OCI-LY7 (cell line): ENCODE results near the gene PTRH1. TPM values are rescaled to one million over a fixed set of nuclear protein-coding genes. Genes with fewer than 3 reads are reported as not detected.

Experiments
- BruUV-seq: library from RNA; stranded (reverse); fragments of 400-500 nt; replicated peaks from 2 replicates; lab custom pipeline; 2021; lab: Mats Ljungman, UMichigan
- CTCF ChIA-PET: fragments of 300-600 bp; sonication (Branson Sonifier 250); formaldehyde crosslinking; loops from one replicate; lab custom pipeline; 2022; ENCODE audit warnings: antibody characterized with exemption; ENCODE audit not compliant: unreplicated experiment; lab: Charles Lee
- POLR2A ChIA-PET: fragments of 300-600 bp; sonication (Branson Sonifier 250); formaldehyde crosslinking; loops from one replicate; lab custom pipeline; 2022; ENCODE audit warnings: antibody characterized with exemption; lab: Charles Lee
- DNase-seq: peaks from one replicate; pipeline ENCODE4 v3.0.0-alpha.2; 2015; ENCODE audit warnings: low spot score
- H2AFZ ChIP-seq: fragments of 200-600 bp; sonication (generic), shearing (Covaris generic); 2 replicates; pipeline ENCODE4 v1.6.1; 2014; ENCODE audit warnings: mild to moderate bottlenecking, antibody characterized with exemption, low read length, moderate library complexity
- H3K27ac ChIP-seq: fragments of 200-600 bp; sonication (generic); 2 replicates; pipeline ENCODE4 v1.5.1; 2014; ENCODE audit warnings: mixed run types, low read depth, mild to moderate bottlenecking, moderate library complexity, low read length, inconsistent platforms; ENCODE audit not compliant: poor library complexity, severe bottlenecking
- H3K36me3 ChIP-seq: fragments of 200-600 bp; sonication (generic); 2 replicates; pipeline ENCODE4 v1.6.1; 2014; ENCODE audit warnings: mild to moderate bottlenecking, antibody characterized with exemption, low read length, moderate library complexity, mixed read lengths; ENCODE audit not compliant: insufficient read depth
- H3K4me1 ChIP-seq: fragments of 200-600 bp; sonication (generic); 2 replicates; pipeline ENCODE4 v1.5.1; 2014; ENCODE audit warnings: mild to moderate bottlenecking, low read length; ENCODE audit not compliant: insufficient read depth, poor library complexity, severe bottlenecking
- H3K4me2 ChIP-seq: fragments of 200-600 bp; sonication (generic); 2 replicates; pipeline ENCODE4 v1.6.1; 2014; ENCODE audit warnings: mild to moderate bottlenecking, low read length
- H3K4me3 ChIP-seq: fragments of 200-600 bp; sonication (generic); 2 replicates; pipeline ENCODE4 v1.5.1; 2014; ENCODE audit warnings: mild to moderate bottlenecking, low read depth, low read length; ENCODE audit not compliant: poor library complexity, severe bottlenecking
- H3K79me2 ChIP-seq: fragments of 200-600 bp; sonication (generic); 2 replicates; pipeline ENCODE4 v1.6.1; 2016; ENCODE audit warnings: low read depth, mild to moderate bottlenecking, low read length, moderate library complexity, mixed read lengths; ENCODE audit not compliant: insufficient read depth
- H3K9me2 ChIP-seq: fragments of 200-600 bp; sonication (generic); 2 replicates; pipeline ENCODE4 v1.6.1; 2016; ENCODE audit warnings: mild to moderate bottlenecking, low read length, mixed read lengths; ENCODE audit not compliant: insufficient read depth
- H3K9me3 ChIP-seq: fragments of 200-600 bp; sonication (generic); 2 replicates; pipeline ENCODE4 v1.6.1; 2014; ENCODE audit warnings: mild to moderate bottlenecking, mixed run types, low read length, mixed read lengths
- H4K20me1 ChIP-seq: fragments of 200-600 bp; sonication (generic); 2 replicates; pipeline ENCODE4 v1.6.1; 2014; ENCODE audit warnings: mild to moderate bottlenecking, antibody characterized with exemption, low read length, moderate library complexity, mixed read lengths; ENCODE audit not compliant: insufficient read depth
- CTCF ChIP-seq: fragments of 200-600 bp; sonication (generic); conservative IDR thresholded peaks from 2 replicates; pipeline ENCODE4 v1.5.1; 2014; ENCODE audit warnings: mild to moderate bottlenecking, antibody characterized with exemption, low read length, moderate library complexity, mixed read lengths
- EZH2phosphoT487 ChIP-seq: fragments of 200-600 bp; sonication (generic); IDR thresholded peaks from 2 replicates; pipeline ENCODE4 v1.6.1; 2018; ENCODE audit warnings: low read depth, borderline replicate concordance, mild to moderate bottlenecking, mixed run types, antibody characterized with exemption, low read length, moderate library complexity, mixed read lengths
- intact Hi-C: fragments of 100-400 bp; cut with micrococcal nuclease; formaldehyde crosslinking; loops from one replicate; pipeline ENCODE4 v1.10.0; 2022; ENCODE audit not compliant: unreplicated experiment
- total RNA-seq, 2 experiments: library from RNA; depleted of rRNA in 1 of 2; stranded (reverse); fragments of >200 nt in 1 of 2; shearing (Covaris generic) in 1 of 2; gene quantifications; 2 replicates each; pipeline ENCODE4 v1.2.3, GENCODE V29; 2014 to 2022

Gene PTRH1
- total RNA-seq, 2 experiments from 2014 or later, result 8.9 to 11.1 TPM

GRCh38 chr9:127724012-127724411 is 8.5 kb upstream of the PTRH1 start:
- H3K9me2 ChIP-seq, result no peaks in the 10 kb centered on the region
- no peaks in the 10 kb centered on the region for H3K36me3 ChIP-seq
- no peak for DNase-seq
- no peaks in the 10 kb centered on the region for H4K20me1 ChIP-seq
- ChIA-PET CTCF (no interaction called here), POLR2A (no interaction called here)
- H2AFZ ChIP-seq, result no peak overlapping the region
- no peak for TF ChIP-seq CTCF
- no peak for TF ChIP-seq EZH2phosphoT487
- intact Hi-C loops, result no loop called here
- no peak overlapping the region for H3K4me2 ChIP-seq
- no TSS peak for BruUV-seq
- H3K4me3 ChIP-seq, result no peak overlapping the region
- no peak overlapping the region for H3K27ac ChIP-seq
- H3K4me1 ChIP-seq, result peaks cover 10% of the 10 kb centered on the region
- no peaks in the 10 kb centered on the region for H3K9me3 ChIP-seq
- no peaks in the 10 kb centered on the region for H3K79me2 ChIP-seq

GRCh38 chr9:127723444-127723843 is 8.0 kb upstream of the PTRH1 start:
- DNase-seq, result no peak
- H3K36me3 ChIP-seq, result no peaks in the 10 kb centered on the region
- ChIA-PET CTCF (no interaction called here), POLR2A (no interaction called here)
- H3K4me1 ChIP-seq, result peaks cover 11% of the 10 kb centered on the region
- H3K27ac ChIP-seq, result no peak overlapping the region
- no peak overlapping the region for H3K4me2 ChIP-seq
- H2AFZ ChIP-seq, result no peak overlapping the region
- no peak overlapping the region for H3K4me3 ChIP-seq
- intact Hi-C loops, result no loop called here
- TF ChIP-seq CTCF (no peak), EZH2phosphoT487 (no peak)
- no TSS peak for BruUV-seq
- H3K9me3 ChIP-seq, result no peaks in the 10 kb centered on the region
- H3K79me2 ChIP-seq, result no peaks in the 10 kb centered on the region
- H3K9me2 ChIP-seq, result no peaks in the 10 kb centered on the region
- no peaks in the 10 kb centered on the region for H4K20me1 ChIP-seq

DNA sequence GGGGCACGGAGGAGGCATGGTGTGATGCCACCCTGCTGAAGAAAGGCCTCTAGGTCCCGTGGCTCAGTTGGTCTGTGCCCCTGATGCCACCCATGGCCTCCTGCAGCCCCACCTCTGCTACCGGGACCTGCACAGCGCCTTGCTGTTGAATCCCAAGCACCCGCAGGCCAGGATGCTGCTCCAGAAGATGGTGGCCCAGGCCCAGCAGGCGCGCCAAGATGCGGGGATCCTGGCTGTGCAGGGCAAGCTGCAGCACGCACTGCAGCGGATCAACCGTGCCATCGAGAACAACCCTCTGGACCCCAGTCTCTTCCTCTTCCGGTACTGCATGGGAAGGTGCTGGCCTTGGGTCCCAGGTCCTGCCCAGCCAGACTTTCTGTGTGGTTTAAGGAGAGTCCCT is 7.5 kb upstream of the PTRH1 start:
- Histone ChIP-seq H3K4me3 (no peak overlapping the region), H3K27ac (no peak overlapping the region), H3K36me3 (no peaks in the 10 kb centered on the region), H4K20me1 (no peaks in the 10 kb centered on the region), H2AFZ (no peak overlapping the region), H3K4me1 (peaks cover 11% of the 10 kb centered on the region), H3K4me2 (no peak overlapping the region), H3K79me2 (no peaks in the 10 kb centered on the region), H3K9me3 (no peaks in the 10 kb centered on the region), H3K9me2 (no peaks in the 10 kb centered on the region)
- TF ChIP-seq CTCF (no peak), EZH2phosphoT487 (no peak)
- intact Hi-C loops, result no loop called here
- ChIA-PET POLR2A (interaction anchor here (1.4 kb wide), 1 partner anchor 14 kb away, joined by 3 read pairs; no protein-coding TSS in a partner anchor), CTCF (no interaction called here)
- no peak for DNase-seq
- BruUV-seq, result no TSS peak
